Putamen (tissue), 1 donor: ENCODE measurements around the gene UGGT2.
"Not testable (repeated sequence)": the region's sequence is repeated elsewhere in the genome, so short reads cannot be mapped to it uniquely, and the experiment has no call there.

Experiments used
- DNase-seq: peaks from one replicate; pipeline ENCODE4 v3.0.0-alpha.2; 2016; ENCODE audit warnings: low spot score

Gene UGGT2

GRCh38 chr13:95972651-95973050 is 80.5 kb downstream of the UGGT2 start:
- not testable (repeated sequence) for DNase-seq

- DNase-seq: no peak
Measured at GRCh38 chr13:95970878-95971277, 82.3 kb downstream of the UGGT2 start.

DNA sequence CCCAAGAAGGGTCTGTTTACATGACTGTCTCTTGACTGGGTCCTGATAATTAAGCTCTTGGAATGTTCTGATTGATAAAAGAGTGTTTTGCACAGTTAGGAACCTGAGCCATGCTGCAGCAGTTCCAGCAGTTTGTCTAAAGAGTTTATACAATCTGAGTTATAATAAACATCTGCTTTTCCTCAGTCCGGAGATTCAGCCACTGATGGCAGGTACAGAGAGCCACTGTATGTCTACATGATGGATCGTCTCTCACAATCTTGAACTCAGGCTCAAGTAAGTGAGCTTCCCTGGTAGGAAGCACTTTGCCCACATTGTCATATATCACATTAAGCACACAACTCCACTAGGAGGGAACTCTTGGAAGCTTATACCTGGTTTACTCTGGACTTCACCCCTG is 84.3 kb downstream of the UGGT2 start:
- DNase-seq: no peak

DNA sequence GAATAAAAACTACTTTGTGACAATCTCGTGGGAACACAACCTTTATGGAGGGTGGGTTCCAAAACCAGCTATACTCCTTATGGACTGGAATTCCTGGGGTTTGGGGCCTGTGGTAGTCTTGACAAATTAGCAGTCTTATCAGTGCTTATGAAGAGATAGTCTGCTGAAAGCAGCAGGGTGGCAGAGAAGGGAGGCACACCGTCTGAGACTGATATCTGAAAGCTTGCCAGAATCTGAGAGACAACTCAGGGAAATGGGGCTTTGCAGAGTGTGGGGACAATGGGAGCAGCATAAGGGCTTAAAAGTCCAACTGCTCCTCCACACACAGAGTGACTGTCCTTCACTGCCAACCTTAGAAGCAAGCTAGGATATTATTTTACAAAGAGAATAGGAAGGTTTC is 95.9 kb downstream of the UGGT2 start:
- no peak for DNase-seq

DNA sequence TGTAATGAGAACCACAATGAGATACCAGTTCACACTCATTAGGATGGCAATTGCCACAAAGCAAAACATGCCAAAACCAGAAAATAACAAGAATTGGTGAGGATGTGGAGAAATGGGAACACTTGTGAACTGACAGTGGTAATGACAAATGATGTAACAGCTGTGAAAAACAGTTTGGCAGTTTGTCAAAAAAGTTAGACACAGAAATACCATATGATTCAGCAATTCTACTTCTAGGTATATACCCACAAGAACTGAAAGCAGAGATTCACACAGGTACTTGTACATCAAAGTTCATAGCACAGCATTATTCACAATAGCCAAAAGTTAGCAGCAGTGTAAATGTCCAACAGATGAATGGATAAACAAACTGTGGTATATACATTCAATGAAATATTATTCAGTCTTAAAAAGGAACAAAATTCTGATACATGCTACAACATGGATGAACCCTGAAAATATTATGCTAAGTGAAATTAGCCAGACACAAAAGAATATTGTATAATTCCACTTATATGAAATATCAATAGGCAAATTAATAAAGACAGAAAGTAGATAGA is 96.5 kb downstream of the UGGT2 start:
- DNase-seq: no peak

DNA sequence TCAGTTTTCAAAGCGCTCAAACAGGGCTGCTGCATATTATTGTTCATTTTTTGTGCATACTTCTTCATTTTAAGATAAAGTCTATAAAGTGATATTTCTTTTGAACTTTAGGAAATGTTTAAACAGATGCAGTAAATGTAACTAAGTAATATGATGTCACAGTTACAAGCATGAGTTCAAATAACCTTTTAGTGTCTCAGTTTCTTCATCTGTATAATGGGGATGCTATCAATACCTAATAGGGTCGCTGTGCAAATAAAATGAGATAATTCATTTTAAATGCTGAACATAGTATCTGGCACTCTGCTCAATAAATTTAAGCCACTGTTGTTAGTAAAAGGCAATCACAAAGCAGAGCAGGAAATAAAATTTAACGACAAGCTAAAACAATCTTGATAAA is 97.5 kb downstream of the UGGT2 start:
- no peak for DNase-seq

GRCh38 chr13:95955255-95955654 is 97.9 kb downstream of the UGGT2 start:
- no peak for DNase-seq

DNA sequence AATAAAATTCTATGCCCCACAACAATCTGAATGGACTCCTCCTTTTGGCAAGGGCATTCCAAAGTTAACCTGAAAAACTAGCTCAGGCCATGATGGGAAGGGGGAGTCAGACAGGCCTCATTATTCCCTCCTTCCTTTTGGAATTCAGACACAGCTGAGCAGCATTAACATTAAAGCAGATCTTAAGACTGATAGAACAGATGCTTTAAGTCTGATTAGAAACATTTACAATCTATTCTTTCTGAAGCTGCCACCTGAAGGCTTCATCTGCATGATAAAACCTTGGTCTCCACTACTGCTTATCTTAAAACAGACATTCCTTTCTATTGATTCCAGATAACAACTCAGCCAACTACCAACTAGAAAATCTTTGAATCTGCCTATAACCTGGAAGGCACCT is 98.9 kb downstream of the UGGT2 start:
- no peak for DNase-seq

DNA sequence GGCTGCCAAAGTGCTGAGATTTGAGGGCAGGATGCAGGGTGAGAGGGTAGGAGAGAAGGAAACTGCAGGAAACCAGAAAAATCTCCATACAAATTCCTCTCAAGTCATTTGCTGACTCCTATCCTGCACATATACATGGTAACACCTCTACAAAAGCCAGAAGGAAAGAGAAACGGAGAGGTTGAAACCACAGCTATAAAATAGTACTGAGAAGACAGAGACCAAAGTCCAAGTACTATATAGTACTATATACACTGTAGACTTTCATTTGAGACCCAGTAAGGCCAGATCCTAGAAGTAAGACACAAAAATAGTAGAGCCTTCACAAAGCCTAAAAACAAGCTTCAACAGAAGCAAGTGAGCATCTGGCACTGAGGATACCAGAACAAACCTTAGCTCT is 103.1 kb downstream of the UGGT2 start:
- no peak for DNase-seq

- no peak for DNase-seq
Measured at GRCh38 chr13:95948656-95949055, 104.5 kb downstream of the UGGT2 start.

DNA sequence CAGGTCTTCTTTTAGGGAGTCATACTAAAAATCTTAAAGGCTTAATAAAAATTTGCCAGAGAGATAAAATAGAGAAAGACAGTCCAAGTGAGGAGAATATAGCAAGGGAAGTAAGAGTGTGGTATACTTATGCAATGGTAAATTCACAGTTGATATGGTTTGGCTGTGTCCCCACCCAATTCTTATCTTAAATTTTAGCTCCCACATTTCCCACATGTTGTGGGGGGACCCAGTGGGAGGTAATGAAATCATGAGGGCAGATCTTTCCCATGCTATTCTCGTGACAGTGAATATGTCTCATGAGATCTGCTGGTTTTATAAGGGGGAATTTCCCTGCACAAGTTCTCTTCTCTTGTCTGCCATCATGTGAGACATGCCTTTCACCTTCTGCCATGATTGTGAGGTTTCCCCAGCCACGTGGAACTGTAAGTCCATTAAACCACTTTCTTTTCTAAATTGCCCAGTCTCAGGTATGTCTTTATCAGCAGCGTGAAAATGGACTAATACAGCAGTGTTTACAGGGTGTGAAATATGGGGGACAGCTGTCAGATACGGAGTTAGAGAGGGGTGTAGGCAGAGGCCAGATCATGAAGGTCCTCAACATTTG is 115.4 kb downstream of the UGGT2 start:
- DNase-seq: no peak

- no peak for DNase-seq
Measured at GRCh38 chr13:95931300-95932025, 121.7 kb downstream of the UGGT2 start.

DNA sequence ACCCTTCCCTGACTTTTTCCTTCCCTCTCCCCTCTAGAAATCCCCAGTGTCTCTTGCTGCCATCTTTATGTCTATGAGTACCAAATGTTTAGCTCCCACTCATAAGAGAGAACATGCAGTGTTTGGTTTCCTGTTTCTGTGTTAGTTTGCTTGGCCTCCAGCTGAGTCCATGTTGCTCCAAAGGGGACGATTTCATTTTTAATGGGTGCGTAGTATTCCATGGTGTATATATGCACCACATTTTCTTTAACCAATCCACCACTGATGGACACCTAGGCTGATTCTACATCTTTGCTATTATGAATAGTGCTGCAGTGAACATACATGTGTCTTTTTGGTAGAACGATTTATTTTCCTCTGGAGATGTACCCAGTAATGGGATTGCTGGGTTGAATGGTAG is 123.8 kb downstream of the UGGT2 start:
- no peak for DNase-seq

GRCh38 chr13:95928367-95928906 is 124.8 kb downstream of the UGGT2 start:
- DNase-seq: not testable (repeated sequence)

DNA sequence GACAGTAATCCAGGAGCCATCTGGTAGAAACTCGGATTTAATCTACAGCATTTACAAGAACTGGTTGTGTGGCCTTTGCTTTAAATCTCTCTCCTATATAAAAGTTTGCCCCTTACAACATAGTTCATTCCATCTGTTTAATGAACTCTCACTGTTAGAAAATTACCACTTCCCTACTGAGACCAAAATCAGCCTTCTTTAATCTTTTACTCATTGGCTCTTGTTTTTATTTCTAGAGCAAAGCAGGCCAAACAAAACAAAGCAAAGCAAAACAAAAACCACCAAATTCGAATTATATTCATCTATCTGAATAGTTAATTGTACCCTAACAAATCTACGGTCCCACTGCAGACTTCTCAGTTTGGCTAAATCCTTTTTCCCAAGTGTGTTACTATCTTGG is 127.0 kb downstream of the UGGT2 start:
- no peak for DNase-seq

- no peak for DNase-seq
Measured at GRCh38 chr13:95924389-95924994, 128.7 kb downstream of the UGGT2 start.

DNA sequence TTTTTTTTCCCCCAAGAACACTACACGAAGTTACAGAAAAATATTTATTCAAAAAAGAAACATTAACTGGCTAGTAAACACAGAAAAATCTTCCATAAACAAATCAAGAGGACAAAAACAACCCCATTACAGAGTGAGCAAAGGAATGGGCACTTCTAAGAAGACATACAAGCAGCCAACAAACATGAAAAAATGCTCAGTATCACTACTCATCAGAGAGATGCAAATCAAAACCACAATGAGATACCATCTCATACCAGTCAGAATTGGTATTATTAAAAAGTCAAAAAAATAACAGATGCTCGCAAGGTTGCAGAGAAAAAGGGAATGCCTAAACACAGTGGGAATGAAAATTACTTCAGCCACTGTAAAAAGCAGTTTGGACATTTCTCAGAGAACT is 131.7 kb downstream of the UGGT2 start:
- DNase-seq: no peak

DNA sequence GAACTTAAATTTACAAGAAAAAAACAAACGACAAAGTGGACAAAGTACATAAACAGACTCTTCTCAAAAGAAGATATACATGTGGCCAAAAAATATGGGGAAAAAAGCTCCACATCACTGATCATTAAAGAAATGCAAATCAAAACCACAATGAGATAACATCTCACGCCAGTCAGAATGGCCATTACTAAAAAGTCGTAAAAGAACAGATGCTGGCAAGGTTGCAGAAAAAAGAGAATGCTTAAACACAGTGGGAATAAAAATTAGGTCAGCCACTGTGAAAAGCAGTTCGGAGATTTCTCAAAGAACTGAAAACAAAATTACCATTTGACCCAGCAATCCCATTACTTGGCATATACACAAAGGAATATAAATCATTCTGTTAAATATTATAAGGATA is 132.7 kb downstream of the UGGT2 start:
- no peak for DNase-seq

GRCh38 chr13:95918860-95919259 is 134.3 kb downstream of the UGGT2 start:
- DNase-seq: no peak

DNA sequence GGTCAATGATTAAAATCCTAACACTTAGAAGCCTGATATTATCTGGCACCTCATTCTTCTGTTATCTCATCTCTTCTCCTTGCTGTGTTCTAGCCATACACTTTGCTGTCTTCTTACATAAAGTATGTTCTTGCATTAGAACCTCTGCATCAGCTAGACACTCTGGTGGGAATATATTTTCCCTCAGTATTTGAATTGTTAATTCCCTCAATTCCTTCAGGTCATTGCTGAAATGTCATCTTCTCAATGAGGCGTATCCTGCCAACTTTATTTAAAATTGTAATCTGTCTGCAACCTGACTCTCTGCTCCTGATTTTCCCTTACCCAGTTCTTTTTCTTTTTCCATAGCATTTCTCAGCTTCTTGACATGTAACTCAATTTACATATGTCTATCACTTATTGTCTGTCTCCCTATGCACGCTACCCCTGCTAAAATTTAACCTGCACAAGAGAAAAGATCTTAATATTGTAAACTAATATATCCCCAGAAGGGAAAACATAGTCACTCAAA is 138.2 kb downstream of the UGGT2 start:
- no peak for DNase-seq

GRCh38 chr13:95906999-95907398 is 146.2 kb downstream of the UGGT2 start:
- DNase-seq: no peak

GRCh38 chr13:95903569-95903968 is 149.6 kb downstream of the UGGT2 start:
- DNase-seq: no peak

GRCh38 chr13:95902741-95903140 is 150.5 kb downstream of the UGGT2 start:
- no peak for DNase-seq
